GM19452 (cell line): ENCODE data around the gene GAS2L3.
"Not testable (repeated sequence)": the region's sequence is repeated elsewhere in the genome, so short reads cannot be mapped to it uniquely, and the experiment has no call there.

Experiments
- ATAC-seq: cut with Tn5 transposase; IDR thresholded peaks from one replicate; pipeline ENCODE4 v1.9.1; 2021; ENCODE audit not compliant: unreplicated experiment

The GAS2L3 gene

DNA sequence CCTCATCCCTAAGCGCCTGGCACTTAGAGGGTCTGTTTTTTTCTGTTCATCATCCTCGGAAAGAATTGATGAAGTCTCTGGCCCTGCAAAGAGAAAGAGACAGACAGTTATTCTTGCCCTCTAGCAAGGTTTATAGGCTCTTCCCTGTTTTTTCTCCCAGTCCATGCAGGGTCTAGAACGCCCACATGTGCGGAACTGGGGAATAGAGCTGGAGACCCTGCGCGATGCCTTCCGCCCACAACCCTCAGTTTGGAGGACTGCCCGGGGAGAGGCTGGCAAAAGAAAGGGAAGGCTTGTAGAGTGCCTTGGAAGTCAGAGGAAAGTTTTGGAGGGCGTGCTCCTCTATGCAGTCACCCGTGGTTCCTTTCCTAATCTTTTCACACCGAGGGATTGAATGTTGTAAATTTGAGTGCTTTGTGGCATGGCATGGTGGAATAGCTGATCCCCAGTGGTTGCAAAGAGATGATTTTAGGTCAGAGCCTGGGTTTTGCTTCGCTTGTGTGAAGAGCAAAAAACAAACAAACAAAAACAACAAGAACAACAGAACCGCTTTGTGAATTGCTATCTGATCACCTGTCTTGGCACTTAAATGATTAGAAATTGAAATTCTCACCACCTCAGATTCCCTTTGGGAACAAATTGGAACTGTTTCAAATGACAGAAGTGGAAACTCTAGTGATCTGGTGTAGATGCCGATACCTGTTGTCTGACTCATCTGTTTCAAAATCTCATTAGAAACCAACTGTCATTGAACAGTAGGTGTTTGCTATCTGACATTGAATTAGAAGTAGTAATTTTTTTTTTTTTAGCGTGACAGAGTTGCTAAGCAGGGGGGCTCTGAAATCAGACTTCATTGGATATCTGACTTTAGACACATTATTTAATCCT is 947 bp downstream of the GAS2L3 start:
- ATAC-seq = no peak

DNA sequence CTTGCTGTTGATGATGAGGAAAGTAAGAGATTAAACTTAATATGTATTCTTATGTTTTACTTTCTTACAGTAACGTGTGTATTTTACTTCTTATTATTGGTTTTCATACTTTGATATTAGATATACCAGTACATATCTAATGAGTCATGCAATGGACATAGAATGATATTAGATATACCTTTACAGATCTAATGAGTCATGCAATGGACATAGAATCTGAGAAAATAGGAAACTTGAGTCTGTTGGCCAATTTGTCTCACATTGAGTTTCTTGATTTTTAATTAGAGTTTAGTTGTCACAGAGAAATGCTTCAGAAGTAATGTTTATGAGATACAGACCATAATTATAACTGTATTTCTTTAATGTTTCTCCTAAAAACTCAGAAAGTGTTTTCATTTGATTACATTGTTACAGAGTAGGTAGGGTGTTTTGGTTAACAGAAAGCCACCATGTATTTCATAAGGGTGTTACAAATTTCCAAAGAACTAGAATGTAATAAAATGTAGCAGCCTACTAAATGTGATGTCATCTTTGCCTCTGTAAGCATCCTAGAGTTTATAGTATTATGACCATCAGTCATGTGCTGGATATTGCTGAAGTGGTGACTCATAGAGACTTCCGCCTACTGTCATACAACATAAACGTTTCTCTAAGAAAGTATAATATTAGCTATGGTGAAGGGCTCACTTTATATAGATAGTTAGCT is 3.0 kb downstream of the GAS2L3 start:
- ATAC-seq = no peak

DNA sequence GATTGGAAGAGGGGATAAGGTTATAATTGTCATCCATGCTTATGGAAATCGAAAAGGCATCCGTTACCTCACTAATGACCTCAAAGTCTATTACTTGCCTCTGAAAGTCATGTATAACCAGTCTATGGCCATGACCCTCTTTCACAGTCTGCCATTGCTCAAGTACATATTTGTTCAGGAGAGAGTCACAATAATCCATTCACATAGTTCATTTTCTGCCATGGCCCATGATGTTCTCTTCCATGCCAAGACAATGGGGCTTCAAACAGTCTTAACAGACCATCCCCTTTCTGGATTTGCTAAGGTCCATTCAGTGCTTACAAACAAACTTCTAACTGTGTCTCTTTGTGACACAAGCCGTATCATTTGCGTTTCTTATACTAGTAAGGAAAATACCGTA is 5.4 kb downstream of the GAS2L3 start:
- no peak for ATAC-seq

GRCh38 chr12:100579844-100580243 is 6.4 kb downstream of the GAS2L3 start:
- ATAC-seq = no peak

GRCh38 chr12:100584256-100584655 is 10.8 kb downstream of the GAS2L3 start:
- no peak for ATAC-seq

- ATAC-seq = no peak
Observed at GRCh38 chr12:100591979-100592378, 18.5 kb downstream of the GAS2L3 start.

DNA sequence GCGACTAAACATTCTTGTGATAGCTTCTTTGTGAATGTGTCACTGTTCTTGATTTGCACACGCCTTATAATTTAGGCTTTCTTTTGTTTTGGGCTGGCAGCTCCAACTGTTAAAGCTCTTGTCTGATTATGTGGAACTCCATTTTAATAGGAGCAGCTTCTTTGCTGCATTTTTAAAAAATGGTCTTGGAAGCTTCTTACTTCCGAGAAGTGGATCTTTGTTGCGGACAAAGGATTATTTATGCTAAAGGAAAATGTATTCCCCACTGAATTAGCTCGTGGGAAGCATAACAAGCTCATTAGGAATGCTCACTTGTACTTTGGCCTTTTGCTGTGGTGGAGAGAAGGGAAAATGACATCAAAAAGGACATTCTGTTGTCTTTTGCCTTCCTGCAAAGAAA is 20.0 kb downstream of the GAS2L3 start:
- ATAC-seq = no peak

GRCh38 chr12:100601626-100602025 is 28.1 kb downstream of the GAS2L3 start:
- ATAC-seq = no peak

DNA sequence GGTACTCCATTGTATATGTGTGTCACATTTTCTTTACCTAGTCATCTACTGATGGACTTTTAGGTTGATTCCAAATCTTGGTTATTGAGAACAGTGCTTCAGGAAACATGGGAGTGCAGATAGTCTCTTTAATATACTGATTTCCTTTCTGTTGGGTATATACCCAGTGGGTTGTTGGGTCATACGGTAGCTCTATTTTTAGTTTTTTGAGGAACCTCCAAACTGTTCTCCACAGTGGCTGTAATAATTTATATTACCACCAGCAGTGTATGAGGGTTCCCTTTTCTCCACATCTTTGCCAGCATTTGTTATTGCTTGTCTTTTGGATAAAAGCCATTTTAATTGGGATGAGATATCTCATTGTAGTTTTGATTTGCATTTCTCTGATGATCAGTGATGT is 29.5 kb downstream of the GAS2L3 start:
- not testable (repeated sequence) for ATAC-seq

DNA sequence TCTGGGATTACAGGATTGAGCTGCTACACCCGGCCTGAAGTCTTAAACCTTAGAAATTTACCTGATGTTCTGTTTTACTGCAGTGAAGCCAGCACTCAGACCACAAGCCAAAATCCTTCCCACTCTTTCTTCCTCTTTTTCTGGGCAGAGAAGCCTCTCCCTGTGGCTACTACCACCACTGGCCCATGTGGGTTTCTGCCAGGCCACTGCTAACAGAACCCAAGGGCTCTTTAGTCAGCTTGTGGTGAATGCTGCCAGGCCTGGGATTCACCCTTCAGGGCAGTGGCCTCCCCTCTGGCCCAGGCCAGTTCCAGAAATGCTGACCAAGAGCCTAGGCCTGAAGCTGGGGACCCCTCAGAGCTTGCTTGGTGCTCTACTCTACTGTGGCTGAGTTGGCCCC is 35.3 kb downstream of the GAS2L3 start:
- ATAC-seq = no peak

- ATAC-seq = no peak
Observed at GRCh38 chr12:100610666-100611430, 37.4 kb downstream of the GAS2L3 start.

- no peak for ATAC-seq
Observed at GRCh38 chr12:100612606-100613005, 39.1 kb downstream of the GAS2L3 start.

DNA sequence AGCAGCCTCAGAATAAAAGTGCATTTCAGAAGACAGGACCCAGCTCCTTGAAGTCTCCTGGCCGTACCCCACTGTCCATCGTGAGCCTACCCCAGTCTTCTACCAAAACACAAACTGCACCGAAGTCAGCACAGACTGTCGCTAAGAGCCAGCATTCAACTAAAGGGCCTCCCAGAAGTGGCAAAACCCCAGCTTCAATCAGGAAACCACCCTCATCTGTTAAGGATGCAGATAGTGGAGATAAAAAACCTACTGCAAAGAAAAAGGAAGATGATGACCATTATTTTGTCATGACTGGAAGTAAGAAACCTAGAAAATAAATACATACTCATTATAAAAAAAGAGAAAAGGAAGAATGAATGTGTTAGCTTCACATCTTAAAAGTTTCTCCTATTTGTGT is 51.1 kb downstream of the GAS2L3 start:
- ATAC-seq = no peak

GRCh38 chr12:100632445-100632892 is 59.0 kb downstream of the GAS2L3 start:
- no peak for ATAC-seq

GRCh38 chr12:100633082-100633785 is 59.8 kb downstream of the GAS2L3 start:
- not testable (repeated sequence) for ATAC-seq

- no peak for ATAC-seq
Observed at GRCh38 chr12:100643246-100643645, 69.8 kb downstream of the GAS2L3 start.

DNA sequence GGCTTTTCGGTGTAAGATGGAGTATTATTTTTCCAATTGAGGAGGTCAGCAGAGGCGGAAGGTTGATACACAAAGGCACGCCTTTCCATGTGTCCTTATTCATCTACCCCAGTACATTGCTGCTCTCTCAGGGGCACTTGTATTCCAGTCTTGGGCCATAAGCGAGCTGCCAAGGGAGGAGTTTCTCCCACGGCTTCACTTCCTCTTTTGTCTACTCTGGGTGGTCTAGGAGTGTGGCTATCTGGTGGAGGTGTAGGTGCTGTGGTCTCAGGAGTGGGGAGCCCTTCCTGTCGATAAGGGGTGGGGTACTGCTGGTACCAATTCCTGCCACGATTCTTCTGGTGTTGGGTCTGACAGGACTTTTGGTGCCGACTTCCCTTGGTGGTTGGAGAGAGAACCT is 73.4 kb downstream of the GAS2L3 start:
- ATAC-seq = no peak

DNA sequence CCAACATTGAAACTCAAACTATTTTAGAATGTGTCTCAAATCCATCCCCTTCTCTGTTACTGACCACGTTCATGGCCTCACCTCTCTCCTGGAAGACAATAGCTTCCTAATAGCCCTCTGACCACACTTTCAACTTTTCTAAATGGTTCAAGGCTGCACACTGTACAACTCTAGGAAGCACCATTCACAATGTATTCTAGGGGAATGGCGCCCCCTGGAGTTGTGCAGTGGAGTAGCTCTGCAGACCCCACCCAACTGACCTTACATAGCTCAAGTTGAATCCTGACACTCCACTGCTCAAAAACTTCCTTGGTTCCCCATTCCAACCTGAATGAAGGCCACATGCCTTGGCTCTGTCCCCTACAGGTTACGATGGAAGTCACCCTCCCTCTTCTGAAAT is 77.6 kb downstream of the GAS2L3 start:
- no peak for ATAC-seq

DNA sequence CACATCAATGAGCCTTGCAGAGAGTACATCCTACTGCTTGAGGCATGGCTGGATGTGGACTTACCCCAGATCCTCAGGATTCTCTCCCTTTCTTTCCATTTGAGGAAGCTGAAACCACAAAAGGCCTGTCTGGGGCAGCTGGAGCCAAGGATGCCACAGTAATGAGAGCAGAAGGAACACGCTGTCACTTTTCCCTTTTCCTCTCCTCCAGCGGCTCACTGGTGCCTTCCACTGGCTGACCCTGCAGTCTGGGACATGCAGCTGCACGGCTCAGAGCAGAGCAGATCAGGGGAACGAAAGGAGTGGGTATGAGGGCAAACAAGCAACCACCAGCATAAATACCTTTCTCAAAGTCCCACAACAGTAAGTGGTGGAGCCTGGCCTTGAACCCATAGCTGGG is 78.2 kb downstream of the GAS2L3 start:
- no peak for ATAC-seq

GRCh38 chr12:100652488-100652887 is 79.0 kb downstream of the GAS2L3 start:
- no peak for ATAC-seq

- ATAC-seq = no peak
Observed at GRCh38 chr12:100656141-100656540, 82.7 kb downstream of the GAS2L3 start.
